Ecto neural progenitor cell (in vitro differentiated cells): ENCODE data around the gene ANKRD35.
"Not testable (repeated sequence)": the region's sequence is repeated elsewhere in the genome, so short reads cannot be mapped to it uniquely, and the experiment has no call there.

ENCODE experiments used
- DNase-seq: peaks from one replicate; pipeline ENCODE4 v3.0.0-alpha.2; 2018; ENCODE audit warnings: low spot score

The ANKRD35 gene

GRCh38 chr1:145885738-145886287 lies at the start of gene ANKRD35:
TSS of gene ANKRD35 (minus strand) at chr1:145885866. CDS start at chr1:145885758, 108 bp downstream.
- peak; percentile 92 for DNase-seq

- not testable (repeated sequence) for DNase-seq
These were observed 46.9 kb upstream of the ANKRD35 start for GRCh38 chr1:145932522-145933009.

GRCh38 chr1:145927916-145928643 lies 42.4 kb upstream of the ANKRD35 start:
- no peak for DNase-seq

- DNase-seq: peak; percentile 92
These were observed 41.6 kb upstream of the ANKRD35 start, which contains the start of gene RBM8A for GRCh38 chr1:145927063-145927886. TSS of gene RBM8A (minus strand) at chr1:145927484. CDS start at chr1:145927426, 58 bp downstream.

- DNase-seq: no peak
These were observed 41.0 kb upstream of the ANKRD35 start for GRCh38 chr1:145926686-145927062.

- DNase-seq: no peak
These were observed 36.6 kb upstream of the ANKRD35 start for GRCh38 chr1:145922266-145922665.

GRCh38 chr1:145920297-145920696 lies 34.6 kb upstream of the ANKRD35 start:
- DNase-seq: not testable (repeated sequence)

GRCh38 chr1:145918992-145919939 lies 33.6 kb upstream of the ANKRD35 start:
- peak; percentile 66 for DNase-seq

GRCh38 chr1:145918144-145918991 lies 32.7 kb upstream of the ANKRD35 start, which contains the start of gene PEX11B:
TSS of gene PEX11B (minus strand) at chr1:145918717. CDS start at chr1:145918688, 29 bp downstream.
- peak; percentile 88 for DNase-seq

- no peak for DNase-seq
These were observed 31.9 kb upstream of the ANKRD35 start for GRCh38 chr1:145917595-145917994.

- no peak for DNase-seq
These were observed 31.1 kb upstream of the ANKRD35 start for GRCh38 chr1:145916745-145917144.

GRCh38 chr1:145912128-145912641 lies 26.5 kb upstream of the ANKRD35 start:
- DNase-seq: no peak

GRCh38 chr1:145908653-145909052 lies 23.0 kb upstream of the ANKRD35 start:
- DNase-seq: no peak

GRCh38 chr1:145906954-145907753 lies 21.5 kb upstream of the ANKRD35 start:
- no peak for DNase-seq

- no peak for DNase-seq
These were observed 15.8 kb upstream of the ANKRD35 start for GRCh38 chr1:145901312-145902021.

GRCh38 chr1:145898756-145899155 lies 13.1 kb upstream of the ANKRD35 start:
- no peak for DNase-seq

- no peak for DNase-seq
These were observed 12.3 kb upstream of the ANKRD35 start for GRCh38 chr1:145897969-145898368.

- DNase-seq: no peak
These were observed 9.8 kb upstream of the ANKRD35 start for GRCh38 chr1:145895471-145895870.
